Measurements from ENCODE around the gene HSPB9.

Gene HSPB9, protein sequence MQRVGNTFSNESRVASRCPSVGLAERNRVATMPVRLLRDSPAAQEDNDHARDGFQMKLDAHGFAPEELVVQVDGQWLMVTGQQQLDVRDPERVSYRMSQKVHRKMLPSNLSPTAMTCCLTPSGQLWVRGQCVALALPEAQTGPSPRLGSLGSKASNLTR

DNA sequence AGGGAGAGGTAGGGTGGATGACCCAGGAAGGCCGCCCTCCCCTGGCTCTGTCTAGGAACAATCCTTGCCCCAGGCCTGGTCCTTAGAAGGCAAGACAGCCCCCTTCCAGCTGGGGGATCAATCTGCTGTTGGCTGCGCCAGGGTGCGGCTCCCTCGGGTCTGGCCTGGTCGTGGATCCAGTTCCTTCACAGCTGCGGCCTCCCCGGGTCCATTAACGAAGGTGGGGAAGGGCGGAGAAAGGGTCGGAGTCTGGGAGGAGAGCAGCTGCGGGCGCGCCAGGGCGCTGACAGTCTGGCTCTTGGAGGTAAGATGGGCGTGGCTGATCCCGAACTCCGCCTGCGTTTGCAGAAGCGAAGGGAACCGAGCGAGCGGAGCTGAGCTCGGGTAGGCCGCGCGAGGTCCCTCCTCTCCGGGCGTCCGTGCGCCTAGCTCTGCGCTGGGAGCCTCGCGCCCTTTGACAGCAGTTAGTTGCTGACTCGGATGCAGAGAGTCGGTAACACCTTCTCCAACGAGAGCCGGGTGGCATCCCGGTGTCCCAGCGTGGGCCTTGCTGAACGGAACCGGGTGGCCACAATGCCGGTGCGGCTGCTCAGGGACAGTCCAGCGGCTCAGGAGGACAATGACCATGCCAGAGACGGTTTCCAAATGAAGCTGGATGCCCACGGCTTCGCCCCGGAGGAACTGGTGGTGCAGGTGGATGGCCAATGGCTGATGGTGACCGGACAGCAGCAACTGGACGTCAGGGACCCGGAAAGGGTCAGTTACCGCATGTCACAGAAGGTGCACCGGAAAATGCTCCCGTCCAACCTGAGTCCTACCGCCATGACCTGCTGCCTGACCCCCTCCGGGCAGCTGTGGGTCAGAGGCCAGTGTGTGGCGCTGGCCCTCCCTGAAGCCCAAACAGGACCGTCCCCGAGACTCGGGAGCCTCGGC is at the start of gene HSPB9:
TSS of gene HSPB9 (plus strand) at position 434 of the 933 bp plus-strand sequence. CDS start at position 481, 47 bp downstream.
- H3K4me3 ChIP-seq (ENCODE audit: low read length): no peak within 1 kb of the TSS
- DNase-seq (ENCODE audit: low read depth): no peak
- TF ChIP-seq, protein P1, sequence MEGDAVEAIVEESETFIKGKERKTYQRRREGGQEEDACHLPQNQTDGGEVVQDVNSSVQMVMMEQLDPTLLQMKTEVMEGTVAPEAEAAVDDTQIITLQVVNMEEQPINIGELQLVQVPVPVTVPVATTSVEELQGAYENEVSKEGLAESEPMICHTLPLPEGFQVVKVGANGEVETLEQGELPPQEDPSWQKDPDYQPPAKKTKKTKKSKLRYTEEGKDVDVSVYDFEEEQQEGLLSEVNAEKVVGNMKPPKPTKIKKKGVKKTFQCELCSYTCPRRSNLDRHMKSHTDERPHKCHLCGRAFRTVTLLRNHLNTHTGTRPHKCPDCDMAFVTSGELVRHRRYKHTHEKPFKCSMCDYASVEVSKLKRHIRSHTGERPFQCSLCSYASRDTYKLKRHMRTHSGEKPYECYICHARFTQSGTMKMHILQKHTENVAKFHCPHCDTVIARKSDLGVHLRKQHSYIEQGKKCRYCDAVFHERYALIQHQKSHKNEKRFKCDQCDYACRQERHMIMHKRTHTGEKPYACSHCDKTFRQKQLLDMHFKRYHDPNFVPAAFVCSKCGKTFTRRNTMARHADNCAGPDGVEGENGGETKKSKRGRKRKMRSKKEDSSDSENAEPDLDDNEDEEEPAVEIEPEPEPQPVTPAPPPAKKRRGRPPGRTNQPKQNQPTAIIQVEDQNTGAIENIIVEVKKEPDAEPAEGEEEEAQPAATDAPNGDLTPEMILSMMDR (conservative IDR thresholded peaks at IDR 0.05; ENCODE audit: low read depth, low read length): no peak

DNA sequence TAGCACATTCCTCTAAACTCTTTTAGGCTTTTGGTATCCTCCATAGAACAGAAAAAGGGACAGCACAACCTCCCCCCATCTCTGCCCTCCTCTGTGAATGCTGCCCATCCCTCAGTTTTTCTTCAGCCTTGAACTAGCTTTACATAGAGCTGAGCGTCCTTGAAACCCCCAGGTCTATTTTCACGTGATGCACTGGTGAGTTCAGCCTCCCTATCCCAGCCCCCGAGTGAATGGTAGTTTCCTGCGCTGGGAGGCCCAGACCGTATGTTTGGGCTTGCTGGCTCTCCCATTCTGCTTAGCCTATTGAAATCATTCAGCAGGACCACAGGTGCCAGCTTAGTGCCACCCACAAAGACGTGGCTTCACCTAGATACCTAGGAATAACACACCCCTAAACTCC is 46.8 kb upstream of the HSPB9 start:
- TF ChIP-seq, protein P1 (conservative IDR thresholded peaks at IDR 0.05; ENCODE audit: low read depth, low read length): no peak
- DNase-seq (ENCODE audit: low read depth): no peak
- no peak overlapping the region for H3K4me3 ChIP-seq (ENCODE audit: low read length)

DNA sequence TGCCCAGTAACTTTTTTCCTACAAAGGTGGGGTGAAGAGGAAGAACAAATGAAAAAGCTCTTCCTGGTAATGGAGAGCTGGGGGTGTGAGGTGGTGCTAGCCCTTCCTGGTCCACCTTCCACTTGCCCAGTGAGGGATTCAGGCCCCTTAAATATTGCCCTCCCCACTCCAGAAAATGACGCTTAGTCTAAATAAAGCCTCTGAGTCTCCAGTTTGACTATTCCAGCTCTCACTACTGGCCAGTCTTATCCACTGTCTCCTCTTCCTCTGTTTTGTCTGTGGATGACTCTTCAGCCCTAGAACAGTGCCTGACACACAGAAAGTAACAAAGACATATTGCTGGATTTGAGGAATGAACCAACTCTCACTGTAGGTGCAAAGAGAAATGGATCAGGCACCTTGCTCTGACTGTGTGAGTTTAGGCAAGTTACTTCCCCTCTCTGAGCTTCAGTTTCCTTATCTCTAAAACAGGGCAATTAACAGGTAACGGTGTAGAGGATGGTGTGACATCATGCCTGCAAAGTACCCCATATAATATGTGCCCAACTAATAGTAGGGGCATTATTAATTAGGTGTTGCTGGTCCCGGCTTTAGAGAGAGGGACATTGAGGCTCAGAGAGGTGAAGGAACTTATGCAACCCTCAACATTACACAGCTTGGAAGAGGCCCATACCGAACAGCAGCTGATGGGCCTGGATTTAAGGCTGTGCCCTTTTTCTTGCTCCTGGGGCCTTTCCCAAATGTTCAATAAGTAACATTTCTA is 45.6 kb upstream of the HSPB9 start:
- TF ChIP-seq, protein P1 (conservative IDR thresholded peaks at IDR 0.05; ENCODE audit: low read depth, low read length): no peak
- no peak for DNase-seq (ENCODE audit: low read depth)
- H3K4me3 ChIP-seq (ENCODE audit: low read length): no peak overlapping the region

DNA sequence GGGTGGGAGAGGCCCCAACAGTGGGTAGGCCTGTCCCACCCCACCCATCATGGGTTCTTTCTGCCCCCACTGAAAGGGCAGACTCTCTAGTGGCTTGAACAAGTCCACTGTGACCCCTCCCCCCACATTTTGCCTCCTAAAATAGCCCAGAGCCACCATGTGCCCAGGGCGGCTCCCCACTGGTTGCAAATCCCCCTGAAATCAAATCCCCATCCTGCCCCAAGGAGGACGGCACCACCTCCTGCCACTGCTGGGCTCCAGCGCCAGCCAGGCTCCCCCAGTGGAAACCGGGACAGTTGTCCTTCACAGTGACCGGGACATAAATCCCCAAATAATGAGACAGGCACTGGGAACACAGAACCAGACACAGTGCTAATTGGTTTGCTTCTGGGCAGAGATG is 44.8 kb upstream of the HSPB9 start:
- TF ChIP-seq, protein P1 (conservative IDR thresholded peaks at IDR 0.05; ENCODE audit: low read depth, low read length): no peak
- no peak overlapping the region for H3K4me3 ChIP-seq (ENCODE audit: low read length)
- no peak for DNase-seq (ENCODE audit: low read depth)

DNA sequence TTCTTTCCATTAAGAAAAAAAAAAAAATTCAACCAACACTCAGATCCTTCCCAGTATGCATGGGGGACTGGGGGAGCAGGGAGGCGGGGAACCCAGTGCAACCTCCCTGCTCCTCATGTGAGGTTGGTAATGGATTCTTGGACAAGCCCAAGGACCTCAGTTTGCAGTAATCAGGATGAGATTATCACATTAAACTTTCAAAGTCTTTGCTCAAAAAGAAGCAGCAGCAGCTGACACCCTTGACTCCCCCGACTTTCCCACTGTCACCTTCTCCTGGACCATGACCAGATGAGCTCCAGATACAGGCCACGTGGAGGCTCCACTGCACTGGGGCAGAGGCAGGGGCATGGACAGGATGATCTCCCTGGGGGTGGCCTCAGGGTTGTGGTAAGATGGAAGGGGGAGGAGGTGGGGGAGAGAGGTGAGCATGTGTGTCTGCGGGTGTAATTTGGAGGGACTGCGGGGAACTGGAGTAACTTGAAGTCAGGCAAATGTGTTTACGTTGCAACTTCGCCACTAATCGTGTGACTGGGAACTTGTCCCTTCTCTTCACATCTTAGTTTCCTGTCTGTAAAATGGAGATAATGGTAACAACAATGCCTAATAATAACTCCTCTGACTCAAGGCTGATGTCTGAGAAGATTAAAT is 44.1 kb upstream of the HSPB9 start:
- TF ChIP-seq, protein P1 (conservative IDR thresholded peaks at IDR 0.05; ENCODE audit: low read depth, low read length): no peak
- no peak for DNase-seq (ENCODE audit: low read depth)

DNA sequence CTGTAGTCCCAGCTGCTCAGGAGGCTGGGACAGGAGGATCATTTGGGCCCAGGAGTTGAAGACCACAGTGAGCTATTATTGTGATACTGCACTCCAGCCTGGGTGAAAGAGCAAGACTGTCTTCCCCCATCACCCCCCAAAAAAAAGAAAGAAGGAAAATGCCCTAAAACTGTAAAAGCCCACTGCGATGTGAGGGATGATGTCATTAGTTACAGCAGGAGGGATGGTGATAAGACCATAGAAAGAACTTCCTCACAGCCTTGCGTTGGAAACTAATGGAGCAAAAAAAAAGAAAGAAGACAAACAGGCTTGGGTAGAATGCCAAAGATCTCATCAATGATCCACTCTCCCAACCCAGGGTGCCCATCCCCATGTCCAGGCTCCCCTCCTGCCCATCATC is 43.1 kb upstream of the HSPB9 start:
- H3K4me3 ChIP-seq (ENCODE audit: low read length): no peak overlapping the region
- TF ChIP-seq, protein P1 (conservative IDR thresholded peaks at IDR 0.05; ENCODE audit: low read depth, low read length): no peak
- no peak for DNase-seq (ENCODE audit: low read depth)

More for the DNA sequence above, 44.1 kb upstream of the HSPB9 start:
- H3K4me3 ChIP-seq (ENCODE audit: low read length): no peak overlapping the region
